ENCODE data around the gene GPR35.
"Not testable (repeated sequence)": the region's sequence is repeated elsewhere in the genome, so short reads cannot be mapped to it uniquely, and the experiment has no call there.

GRCh38 chr2:240678909-240679308 lies 53.6 kb downstream of the GPR35 start:
- not testable (repeated sequence) for TF ChIP-seq MEF2B (IDR thresholded peaks at IDR 0.05; ENCODE audit: partially characterized antibody, poor library complexity, severe bottlenecking); GATAD2B (conservative IDR thresholded peaks at IDR 0.05; ENCODE audit: low read depth); SREBF2 (IDR thresholded peaks at IDR 0.05; ENCODE audit: low read length); POLR2A (IDR thresholded peaks at IDR 0.05; ENCODE audit: low read depth, low read length); CTCF (IDR thresholded peaks at IDR 0.05 in 2 of 3, conservative IDR thresholded peaks at IDR 0.05 in 1 of 3; ENCODE audit: control insufficient read depth in 2 of 3, extremely low read depth in 1 of 3, insufficient read depth in 1 of 3, low read depth in 3 of 3, low read length in 3 of 3)

Data from GM12878 (cell line).